GM13976 (cell line): Measurements from ENCODE around the gene NBPF20.
"Not testable (repeated sequence)": the region's sequence is repeated elsewhere in the genome, so short reads cannot be mapped to it uniquely, and the experiment has no call there.

Experiments
- DNase-seq: peaks from one replicate; pipeline ENCODE4 v3.0.0; 2012; ENCODE audit warnings: low spot score
- in situ Hi-C: fragments of 300-500 bp; cut with MboI; formaldehyde crosslinking; loops from one replicate; pipeline ENCODE4 v1.12.0; 2022; ENCODE audit warnings: low sequenced_read_pairs, mixed read lengths, inconsistent platforms; ENCODE audit not compliant: unreplicated experiment
- TF ChIP-seq, protein P1 (sequence below): IDR thresholded peaks from 2 replicates; pipeline ENCODE4 v1.5.1; 2012; ENCODE audit warnings: borderline replicate concordance, mild to moderate bottlenecking; ENCODE audit not compliant: insufficient read depth; ENCODE audit errors: extremely low read depth, missing control alignments, control extremely low read depth

The NBPF20 gene

GRCh38 chr1:145425436-145426029 lies at the start of gene NBPF20:
NBPF20 (minus strand) TSS chr1:145425603; CDS start chr1:145405272, 20,331 bp downstream.
- in situ Hi-C loops, result no loop called here
- TF ChIP-seq, protein P1, sequence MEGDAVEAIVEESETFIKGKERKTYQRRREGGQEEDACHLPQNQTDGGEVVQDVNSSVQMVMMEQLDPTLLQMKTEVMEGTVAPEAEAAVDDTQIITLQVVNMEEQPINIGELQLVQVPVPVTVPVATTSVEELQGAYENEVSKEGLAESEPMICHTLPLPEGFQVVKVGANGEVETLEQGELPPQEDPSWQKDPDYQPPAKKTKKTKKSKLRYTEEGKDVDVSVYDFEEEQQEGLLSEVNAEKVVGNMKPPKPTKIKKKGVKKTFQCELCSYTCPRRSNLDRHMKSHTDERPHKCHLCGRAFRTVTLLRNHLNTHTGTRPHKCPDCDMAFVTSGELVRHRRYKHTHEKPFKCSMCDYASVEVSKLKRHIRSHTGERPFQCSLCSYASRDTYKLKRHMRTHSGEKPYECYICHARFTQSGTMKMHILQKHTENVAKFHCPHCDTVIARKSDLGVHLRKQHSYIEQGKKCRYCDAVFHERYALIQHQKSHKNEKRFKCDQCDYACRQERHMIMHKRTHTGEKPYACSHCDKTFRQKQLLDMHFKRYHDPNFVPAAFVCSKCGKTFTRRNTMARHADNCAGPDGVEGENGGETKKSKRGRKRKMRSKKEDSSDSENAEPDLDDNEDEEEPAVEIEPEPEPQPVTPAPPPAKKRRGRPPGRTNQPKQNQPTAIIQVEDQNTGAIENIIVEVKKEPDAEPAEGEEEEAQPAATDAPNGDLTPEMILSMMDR, result no peak

GRCh38 chr1:145474837-145475368 lies 49.5 kb upstream of the NBPF20 start:
- in situ Hi-C loops, DNase-seq: not testable (repeated sequence)

More at GRCh38 chr1:145425436-145426029, at the start of gene NBPF20:
- peak; percentile 92 for DNase-seq

DNA sequence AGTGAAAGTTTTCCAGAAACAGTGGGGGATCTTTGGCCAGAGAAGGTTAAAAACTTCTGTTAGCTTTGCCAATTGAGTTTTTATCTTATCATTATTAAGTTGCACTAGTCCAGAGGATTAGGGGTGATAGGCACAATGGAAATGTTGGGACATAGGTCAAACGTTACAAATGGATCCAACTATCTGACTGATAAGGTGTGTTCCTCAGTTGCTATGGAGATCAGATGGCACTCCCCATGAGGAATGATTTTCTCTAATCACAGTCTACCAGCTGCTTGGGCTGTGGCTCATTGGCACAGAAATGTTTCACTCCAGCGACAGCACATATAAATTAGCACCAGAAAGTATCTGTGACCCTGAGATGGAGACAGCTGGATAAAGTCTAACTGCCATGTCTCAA lies 47.3 kb upstream of the NBPF20 start:
- in situ Hi-C loops, DNase-seq: not testable (repeated sequence)

- DNase-seq, in situ Hi-C loops: not testable (repeated sequence)
Measured at GRCh38 chr1:145471365-145471764, 46.0 kb upstream of the NBPF20 start.

DNA sequence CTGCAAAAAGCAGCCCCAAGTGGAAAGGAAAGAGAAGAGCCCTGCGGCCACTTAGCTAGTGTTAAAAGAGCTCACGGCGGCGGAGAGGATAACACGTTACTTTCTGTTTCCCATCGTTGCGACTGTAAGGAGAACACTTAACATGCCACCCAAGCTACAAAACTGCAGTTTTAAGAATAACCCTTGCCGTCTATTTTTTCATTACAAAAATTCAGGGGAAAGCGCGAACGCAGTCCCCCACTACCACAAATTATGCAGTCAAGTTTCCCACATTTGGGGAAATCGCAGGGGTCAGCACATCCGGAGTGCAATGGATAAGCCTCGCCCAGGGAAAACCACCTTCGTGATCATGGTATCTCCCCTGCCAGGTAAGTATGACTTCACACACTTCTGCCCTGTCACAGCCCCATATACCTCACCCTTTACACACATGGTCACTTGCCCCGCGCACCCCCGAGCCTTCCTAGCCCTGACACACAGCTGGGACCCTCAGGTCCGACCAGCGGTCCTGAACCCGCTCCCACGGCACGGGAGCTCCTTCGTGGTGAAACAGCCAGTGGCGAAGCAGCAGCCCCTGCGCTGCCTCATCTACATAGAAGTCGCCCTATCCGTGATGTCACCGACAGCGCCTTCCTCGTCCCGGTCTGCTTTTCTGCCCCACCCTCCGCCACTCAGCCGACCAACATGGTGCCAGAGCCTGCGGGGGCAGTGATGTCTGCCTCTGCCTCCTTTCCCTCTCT lies 40.2 kb upstream of the NBPF20 start:
- DNase-seq, in situ Hi-C loops: not testable (repeated sequence)

DNA sequence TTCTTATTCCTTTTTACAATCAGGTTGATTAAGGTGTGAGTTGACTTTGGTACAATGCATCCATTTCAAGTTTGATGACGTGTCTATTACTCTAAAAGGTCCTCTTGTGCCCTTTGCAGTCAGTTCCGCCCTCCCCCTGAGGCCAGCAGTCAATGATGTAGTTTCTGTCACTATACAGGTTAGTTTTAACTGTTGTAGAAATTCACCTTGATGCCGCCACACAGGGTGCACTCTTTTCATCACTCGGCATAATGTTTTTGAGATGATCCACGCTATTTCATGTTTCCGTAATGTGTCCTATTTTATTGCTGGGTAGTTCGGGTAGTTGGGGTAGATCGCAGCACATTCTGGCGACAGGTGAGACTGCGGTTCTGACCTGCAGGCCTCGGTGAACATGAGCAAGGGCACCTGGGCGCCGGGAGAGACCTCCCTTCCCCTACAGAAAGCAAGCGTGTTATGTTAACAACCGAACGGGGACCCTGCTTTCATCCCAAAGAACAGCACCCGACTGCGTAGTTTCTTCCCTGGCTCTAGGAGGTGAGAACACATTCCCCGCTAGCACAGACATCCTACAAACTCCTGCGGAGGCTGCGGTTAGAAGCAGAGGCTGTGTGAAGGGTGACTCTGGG lies 39.4 kb upstream of the NBPF20 start:
- in situ Hi-C loops, result not testable (repeated sequence)

DNA sequence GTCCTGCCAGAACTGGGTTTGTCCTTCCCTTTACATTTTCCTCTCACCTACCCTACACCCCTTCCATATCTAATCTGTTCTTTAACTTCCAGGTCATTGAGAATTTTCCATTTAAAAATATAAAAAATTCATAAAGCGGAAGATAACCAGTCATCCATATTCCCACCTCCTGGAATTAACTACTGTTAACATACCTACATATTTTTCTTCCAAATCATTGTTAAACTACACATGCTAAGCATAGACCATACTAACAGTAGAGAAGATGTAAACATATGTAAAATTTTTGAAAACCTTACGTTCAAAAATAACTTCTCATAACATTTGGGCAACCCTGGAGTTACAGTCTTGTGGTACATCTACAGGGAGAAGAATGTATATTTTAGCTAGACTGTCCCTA lies 38.6 kb upstream of the NBPF20 start:
- in situ Hi-C loops, DNase-seq: not testable (repeated sequence)

More for the DNA sequence above, 39.4 kb upstream of the NBPF20 start:
- not testable (repeated sequence) for DNase-seq

- in situ Hi-C loops, result not testable (repeated sequence)
Measured at GRCh38 chr1:145460684-145461083, 35.3 kb upstream of the NBPF20 start.

GRCh38 chr1:145460048-145460447 lies 34.6 kb upstream of the NBPF20 start:
- in situ Hi-C loops, DNase-seq: not testable (repeated sequence)

More at GRCh38 chr1:145460684-145461083, 35.3 kb upstream of the NBPF20 start:
- not testable (repeated sequence) for DNase-seq

GRCh38 chr1:145459591-145459990 lies 34.2 kb upstream of the NBPF20 start:
- in situ Hi-C loops, DNase-seq: not testable (repeated sequence)

- DNase-seq, in situ Hi-C loops: not testable (repeated sequence)
Measured at GRCh38 chr1:145459063-145459462, 33.7 kb upstream of the NBPF20 start.

DNA sequence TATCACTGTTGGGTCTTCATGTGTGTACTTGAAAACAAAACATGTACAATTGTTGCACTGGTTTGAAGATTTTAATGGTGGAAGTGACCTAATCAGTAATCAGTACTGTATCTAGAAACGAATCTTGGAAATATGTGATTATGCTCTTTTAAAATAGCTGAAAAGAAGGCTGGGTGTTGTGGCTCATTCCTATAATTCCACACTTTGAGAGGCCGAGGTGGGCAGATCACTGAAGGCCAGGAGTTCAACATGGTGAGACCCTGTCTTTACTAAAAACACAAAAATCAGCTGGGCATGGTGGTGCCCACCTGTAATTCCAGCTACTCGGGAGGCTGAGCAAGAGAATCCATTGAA lies 29.4 kb upstream of the NBPF20 start:
- in situ Hi-C loops, DNase-seq: not testable (repeated sequence)

- not testable (repeated sequence) for DNase-seq
Measured at GRCh38 chr1:145453873-145454823, 28.7 kb upstream of the NBPF20 start.

DNA sequence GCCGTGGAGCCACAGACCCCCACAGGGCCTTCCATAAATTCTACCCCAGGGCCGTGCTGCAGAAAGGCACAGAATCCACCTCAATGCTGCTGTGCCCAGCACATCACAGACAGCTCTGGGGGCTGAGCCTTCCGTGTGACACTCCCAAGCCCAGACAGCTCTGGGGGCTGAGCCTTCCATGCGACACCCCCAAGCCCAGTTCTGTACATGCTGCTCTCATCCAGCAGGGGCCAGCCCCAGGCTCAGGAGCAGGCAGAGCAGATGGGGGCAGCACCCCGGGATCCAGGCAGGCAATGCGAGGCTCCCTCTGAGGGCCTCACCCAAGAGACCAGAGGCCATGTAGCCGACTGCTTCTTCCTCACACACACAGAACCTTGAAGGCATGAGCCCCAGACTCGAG lies 27.1 kb upstream of the NBPF20 start:
- in situ Hi-C loops, DNase-seq: not testable (repeated sequence)

More at GRCh38 chr1:145453873-145454823, 28.7 kb upstream of the NBPF20 start:
- in situ Hi-C loops, result not testable (repeated sequence)

DNA sequence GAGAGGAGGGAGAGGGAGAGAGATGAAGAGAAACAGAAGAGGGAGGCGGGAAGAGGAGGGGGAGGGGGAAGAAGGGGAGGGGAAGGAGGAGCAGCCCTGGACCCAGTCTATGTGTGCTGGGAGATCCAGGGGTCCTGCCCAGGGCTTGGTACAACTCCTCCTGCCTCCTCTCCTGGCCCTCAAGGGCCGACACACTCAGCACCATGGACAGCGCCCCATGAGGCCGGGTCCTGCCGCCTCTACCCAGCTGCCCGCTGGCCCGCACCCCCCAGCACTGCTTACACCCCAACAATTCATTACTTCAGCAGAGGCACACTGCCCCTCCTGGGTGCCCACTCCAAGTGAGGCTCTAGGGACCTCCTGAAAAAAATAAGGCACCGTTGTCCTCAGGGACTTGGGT lies 26.5 kb upstream of the NBPF20 start:
- DNase-seq, result not testable (repeated sequence)

GRCh38 chr1:145445219-145445618 lies 19.8 kb upstream of the NBPF20 start:
- DNase-seq, in situ Hi-C loops: not testable (repeated sequence)

More for the DNA sequence above, 26.5 kb upstream of the NBPF20 start:
- in situ Hi-C loops, result not testable (repeated sequence)
